ENCODE data around the gene KRT85. TPM values are rescaled to one million over a fixed set of nuclear protein-coding genes. Genes with fewer than 3 reads are reported as not detected.

Gene KRT85
- total RNA-seq, 1 donor from 2014 or later: not detected

GRCh38 chr12:52337054-52337453 lies 30.2 kb downstream of the KRT85 start:
- Histone ChIP-seq H3K4me3 (no peak overlapping the region), H3K36me3 (no peaks in the 10 kb centered on the region), H3K79me2 (ENCODE audit: low read depth) (no peaks in the 10 kb centered on the region), H3K4me2 (no peak overlapping the region), H2AFZ (replicated peaks) (no peak overlapping the region), H4K20me1 (ENCODE audit: low read depth) (no peaks in the 10 kb centered on the region), H3K27ac (no peak overlapping the region), H3K27me3 (no peaks in the 10 kb centered on the region), H3F3A (ENCODE audit: low read depth) (no peaks in the 10 kb centered on the region), H3K9ac (no peak overlapping the region), H3K9me3 (ENCODE audit: low read depth) (no peaks in the 10 kb centered on the region), H3K4me1 (no peaks in the 10 kb centered on the region)
- Mint-ChIP-seq H3K4me1 (no peaks in the 10 kb centered on the region), H3K9me3 (peaks cover 3% of the 10 kb centered on the region), H3K27ac (no peak overlapping the region), H3K4me3 (no peak overlapping the region), H3K36me3 (no peaks in the 10 kb centered on the region), H3K27me3 (ENCODE audit: insufficient read depth, low read depth) (peaks cover 3% of the 10 kb centered on the region)
- no peak for TF ChIP-seq CTCF (IDR thresholded peaks at IDR 0.05)
- no peak for TF ChIP-seq EZH2 (IDR thresholded peaks at IDR 0.05)
- no peak for TF ChIP-seq EZH2phosphoT487 (IDR thresholded peaks at IDR 0.05)
- no peak for DNase-seq (ENCODE audit: low spot score)

- H3K27me3 Mint-ChIP-seq (ENCODE audit: insufficient read depth, low read depth): peaks cover 3% of the 10 kb centered on the region
- Histone ChIP-seq H3K9me3 (ENCODE audit: low read depth) (no peaks in the 10 kb centered on the region), H3K9ac (no peak overlapping the region), H2AFZ (replicated peaks) (no peak overlapping the region), H3K79me2 (ENCODE audit: low read depth) (no peaks in the 10 kb centered on the region), H3K27ac (no peak overlapping the region), H3K4me1 (no peaks in the 10 kb centered on the region), H3K27me3 (no peaks in the 10 kb centered on the region), H3K36me3 (no peaks in the 10 kb centered on the region), H3F3A (ENCODE audit: low read depth) (no peaks in the 10 kb centered on the region), H3K4me3 (no peak overlapping the region), H3K4me2 (no peak overlapping the region), H4K20me1 (ENCODE audit: low read depth) (no peaks in the 10 kb centered on the region)
- no peaks in the 10 kb centered on the region for H3K36me3 Mint-ChIP-seq
- H3K4me3 Mint-ChIP-seq: no peak overlapping the region
- no peak for DNase-seq (ENCODE audit: low spot score)
- no peak for TF ChIP-seq CTCF (IDR thresholded peaks at IDR 0.05)
- no peak for TF ChIP-seq EZH2phosphoT487 (IDR thresholded peaks at IDR 0.05)
- TF ChIP-seq EZH2 (IDR thresholded peaks at IDR 0.05): no peak
- no peaks in the 10 kb centered on the region for H3K4me1 Mint-ChIP-seq
- H3K27ac Mint-ChIP-seq: no peak overlapping the region
- H3K9me3 Mint-ChIP-seq: peaks cover 3% of the 10 kb centered on the region
Observed at GRCh38 chr12:52336641-52337040, 30.6 kb downstream of the KRT85 start.

- Histone ChIP-seq H3F3A (ENCODE audit: low read depth) (no peaks in the 10 kb centered on the region), H3K4me2 (no peak overlapping the region), H3K27me3 (no peaks in the 10 kb centered on the region), H3K79me2 (ENCODE audit: low read depth) (no peaks in the 10 kb centered on the region), H3K9ac (no peak overlapping the region), H3K4me1 (no peaks in the 10 kb centered on the region), H3K36me3 (no peaks in the 10 kb centered on the region), H3K27ac (no peak overlapping the region), H2AFZ (replicated peaks) (no peak overlapping the region), H4K20me1 (ENCODE audit: low read depth) (no peaks in the 10 kb centered on the region), H3K9me3 (ENCODE audit: low read depth) (no peaks in the 10 kb centered on the region), H3K4me3 (no peak overlapping the region)
- no peak for TF ChIP-seq CTCF (IDR thresholded peaks at IDR 0.05)
- no peak for TF ChIP-seq EZH2phosphoT487 (IDR thresholded peaks at IDR 0.05)
- no peak for TF ChIP-seq EZH2 (IDR thresholded peaks at IDR 0.05)
- no peak overlapping the region for H3K4me3 Mint-ChIP-seq
- no peaks in the 10 kb centered on the region for H3K36me3 Mint-ChIP-seq
- H3K4me1 Mint-ChIP-seq: no peaks in the 10 kb centered on the region
- peaks cover 3% of the 10 kb centered on the region for H3K27me3 Mint-ChIP-seq (ENCODE audit: insufficient read depth, low read depth)
- H3K27ac Mint-ChIP-seq: peak overlapping the region; percentile 64
- DNase-seq (ENCODE audit: low spot score): no peak
- peaks cover 3% of the 10 kb centered on the region for H3K9me3 Mint-ChIP-seq
Observed at GRCh38 chr12:52335598-52336262, 31.6 kb downstream of the KRT85 start.

Data from neural progenitor cell (in vitro differentiated cells).